CD4-positive, alpha-beta T cell (primary cell): ENCODE measurements around the gene PUM2. TPM values are rescaled to one million over a fixed set of nuclear protein-coding genes. Genes with fewer than 3 reads are reported as not detected.
A peak's percentile ranks its signal among the peaks of the same experiment; 100 is the strongest.

Source experiments
- ATAC-seq: fragments of 200-7000 bp; cut with Tn5 transposase; one replicate; pipeline ENCODE4 v1.10.0; 2022; ENCODE audit warnings: mild to moderate bottlenecking; ENCODE audit not compliant: poor library complexity
- CTCF ChIA-PET: fragments of 350-600 bp; sonication (Branson Sonifier 250); formaldehyde crosslinking; loops from one replicate; lab custom pipeline; 2021; ENCODE audit warnings: antibody characterized with exemption, inconsistent platforms; lab: Charles Lee
- POLR2A ChIA-PET: fragments of 350-600 bp; sonication (Branson Sonifier 250); formaldehyde crosslinking; loops from one replicate; lab custom pipeline; 2021; ENCODE audit warnings: antibody characterized with exemption, inconsistent platforms; lab: Charles Lee
- DNase-seq, 14 experiments: peaks; one replicate each; pipeline ENCODE4 v3.0.0-alpha.2; 2013 to 2020; ENCODE audit warnings: mixed read lengths in 2 of 14
- H3K27ac ChIP-seq, 2 donors: one replicate each; pipeline versions ENCODE4 v1.5.1 to v1.7.0; 2013; ENCODE audit warnings: low read length in 2 of 2, low read depth in 1 of 2, mild to moderate bottlenecking in 1 of 2
- H3K27me3 ChIP-seq, 2 experiments: 1 replicate in 1 of 2; 2 replicates in 1 of 2; pipeline versions ENCODE4 v1.6.1 to v1.7.0; 2013; ENCODE audit warnings: low read length in 2 of 2, control low read depth in 1 of 2, mild to moderate bottlenecking in 1 of 2, moderate library complexity in 1 of 2; ENCODE audit not compliant: insufficient read depth in 2 of 2, control insufficient read depth in 1 of 2
- H3K36me3 ChIP-seq: one replicate; pipeline ENCODE4 v1.6.1; 2013; ENCODE audit warnings: low read length, control low read depth; ENCODE audit not compliant: insufficient read depth
- H3K4me1 ChIP-seq: one replicate; pipeline ENCODE4 v1.6.1; 2013; ENCODE audit warnings: low read length, control low read depth; ENCODE audit not compliant: insufficient read depth
- H3K4me3 ChIP-seq: one replicate; pipeline ENCODE4 v1.5.1; 2013; ENCODE audit warnings: mild to moderate bottlenecking, low read length, moderate library complexity
- H3K9me3 ChIP-seq, 2 experiments: 1 replicate in 1 of 2; 2 replicates in 1 of 2; pipeline versions ENCODE4 v1.6.1 to v1.7.0; 2013; ENCODE audit warnings: low read length in 2 of 2, mild to moderate bottlenecking in 2 of 2, control low read depth in 1 of 2, moderate library complexity in 1 of 2; ENCODE audit not compliant: control insufficient read depth in 1 of 2, insufficient read depth in 1 of 2
- H3K27ac Mint-ChIP-seq: one replicate; pipeline ENCODE4 v1.8.0; 2020; ENCODE audit warnings: mixed read lengths
- H3K27me3 Mint-ChIP-seq: one replicate; pipeline ENCODE4 v1.8.0; 2021; ENCODE audit warnings: mixed read lengths
- H3K36me3 Mint-ChIP-seq: one replicate; pipeline ENCODE4 v1.8.0; 2021; ENCODE audit warnings: low read depth, mixed read lengths
- H3K4me1 Mint-ChIP-seq: one replicate; pipeline ENCODE4 v1.8.0; 2021; ENCODE audit warnings: low read depth, mixed read lengths
- H3K4me3 Mint-ChIP-seq: one replicate; pipeline ENCODE4 v1.8.0; 2020; ENCODE audit warnings: mild to moderate bottlenecking, mixed read lengths
- H3K9me3 Mint-ChIP-seq: one replicate; pipeline ENCODE4 v1.8.0; 2020; ENCODE audit warnings: mixed read lengths
- intact Hi-C, 2 experiments: fragments of 100-400 bp; cut with DNase I in 1 of 2; cut with micrococcal nuclease in 1 of 2; formaldehyde crosslinking; loops; one replicate each; pipeline versions ENCODE4 v1.15.1 to v1.9.0; 2023 to 2025; cut with DNase I, micrococcal nuclease
- total RNA-seq, 174 experiments: library from RNA in 2 of 174; stranded (reverse) in 2 of 174; gene quantifications; one replicate each; pipeline ENCODE4 v1.2.3 and lab custom pipeline; 2021 to 2026
- TF ChIP-seq, protein P1 (sequence below): fragments of 200-600 bp; IDR thresholded peaks from one replicate; pipeline ENCODE4 v1.8.0; 2022; ENCODE audit warnings: antibody characterized with exemption, mild to moderate bottlenecking

Gene PUM2
- total RNA-seq, 2 experiments from 2014 or later = 94.9 to 95.4 TPM

DNA sequence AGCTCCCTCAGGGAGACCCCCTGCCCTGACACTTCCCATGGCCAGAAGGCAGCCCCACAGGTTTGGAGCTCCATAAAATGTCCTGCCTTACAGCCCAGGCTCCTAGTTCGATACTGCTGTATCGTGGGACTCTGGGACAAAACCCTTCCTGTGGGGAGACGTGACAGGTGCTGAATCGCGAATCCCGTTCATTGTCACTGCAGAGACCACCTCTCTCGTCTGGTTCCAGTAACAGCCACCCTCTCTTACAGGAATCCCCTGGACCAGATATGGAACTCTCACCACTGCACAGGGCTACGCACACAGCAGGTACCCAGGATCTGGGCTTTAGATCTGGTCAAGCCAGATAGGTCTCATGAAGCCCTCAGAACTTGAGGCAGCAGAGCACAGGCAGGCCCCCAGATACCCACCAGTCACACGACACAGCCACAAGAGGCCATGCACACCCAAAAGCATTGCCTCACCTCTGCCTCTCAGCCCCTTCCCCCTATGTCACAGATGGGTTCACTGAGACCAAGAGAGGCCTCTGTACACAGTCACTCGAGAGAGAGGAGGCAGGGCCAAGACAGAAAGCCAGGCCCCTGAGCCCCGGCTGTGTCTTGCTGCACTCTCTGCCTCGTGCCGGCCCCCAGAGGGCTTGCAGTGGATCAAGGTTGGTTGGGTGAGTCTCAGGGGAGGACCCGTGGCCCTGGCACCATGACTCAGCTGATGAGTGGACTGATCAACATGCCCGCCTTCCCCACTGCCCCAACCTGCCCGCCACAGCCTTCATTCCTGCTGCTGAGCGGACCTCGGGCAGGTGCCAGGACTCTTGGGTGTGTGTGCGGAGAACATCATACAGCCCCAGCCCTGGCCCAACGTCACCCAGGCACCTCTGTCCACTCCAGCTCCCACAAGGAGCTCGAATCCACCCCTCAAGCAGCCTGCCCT, 133.3 kb downstream of the PUM2 start:
- no peak overlapping the region for H3K4me3 ChIP-seq
- H3K4me1 ChIP-seq = no peaks in the 10 kb centered on the region
- no peak for DNase-seq
- Mint-ChIP-seq H3K4me1 (no peaks in the 10 kb centered on the region), H3K36me3 (no peaks in the 10 kb centered on the region), H3K9me3 (no peaks in the 10 kb centered on the region), H3K27me3 (peaks cover 25% of the 10 kb centered on the region), H3K27ac (no peak overlapping the region), H3K4me3 (no peak overlapping the region)
- ATAC-seq = no peak
- H3K9me3 ChIP-seq = peaks cover 0 to 3% of the 10 kb centered on the region in 2 experiments
- TF ChIP-seq, protein P1, sequence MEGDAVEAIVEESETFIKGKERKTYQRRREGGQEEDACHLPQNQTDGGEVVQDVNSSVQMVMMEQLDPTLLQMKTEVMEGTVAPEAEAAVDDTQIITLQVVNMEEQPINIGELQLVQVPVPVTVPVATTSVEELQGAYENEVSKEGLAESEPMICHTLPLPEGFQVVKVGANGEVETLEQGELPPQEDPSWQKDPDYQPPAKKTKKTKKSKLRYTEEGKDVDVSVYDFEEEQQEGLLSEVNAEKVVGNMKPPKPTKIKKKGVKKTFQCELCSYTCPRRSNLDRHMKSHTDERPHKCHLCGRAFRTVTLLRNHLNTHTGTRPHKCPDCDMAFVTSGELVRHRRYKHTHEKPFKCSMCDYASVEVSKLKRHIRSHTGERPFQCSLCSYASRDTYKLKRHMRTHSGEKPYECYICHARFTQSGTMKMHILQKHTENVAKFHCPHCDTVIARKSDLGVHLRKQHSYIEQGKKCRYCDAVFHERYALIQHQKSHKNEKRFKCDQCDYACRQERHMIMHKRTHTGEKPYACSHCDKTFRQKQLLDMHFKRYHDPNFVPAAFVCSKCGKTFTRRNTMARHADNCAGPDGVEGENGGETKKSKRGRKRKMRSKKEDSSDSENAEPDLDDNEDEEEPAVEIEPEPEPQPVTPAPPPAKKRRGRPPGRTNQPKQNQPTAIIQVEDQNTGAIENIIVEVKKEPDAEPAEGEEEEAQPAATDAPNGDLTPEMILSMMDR = no peak
- intact Hi-C loops = no loop called here
- CTCF ChIA-PET = no interaction called here
- POLR2A ChIA-PET = no interaction called here
- H3K36me3 ChIP-seq = no peaks in the 10 kb centered on the region
- peaks cover 5 to 10% of the 10 kb centered on the region in 2 experiments for H3K27me3 ChIP-seq
- H3K27ac ChIP-seq = no peak overlapping the region

DNA sequence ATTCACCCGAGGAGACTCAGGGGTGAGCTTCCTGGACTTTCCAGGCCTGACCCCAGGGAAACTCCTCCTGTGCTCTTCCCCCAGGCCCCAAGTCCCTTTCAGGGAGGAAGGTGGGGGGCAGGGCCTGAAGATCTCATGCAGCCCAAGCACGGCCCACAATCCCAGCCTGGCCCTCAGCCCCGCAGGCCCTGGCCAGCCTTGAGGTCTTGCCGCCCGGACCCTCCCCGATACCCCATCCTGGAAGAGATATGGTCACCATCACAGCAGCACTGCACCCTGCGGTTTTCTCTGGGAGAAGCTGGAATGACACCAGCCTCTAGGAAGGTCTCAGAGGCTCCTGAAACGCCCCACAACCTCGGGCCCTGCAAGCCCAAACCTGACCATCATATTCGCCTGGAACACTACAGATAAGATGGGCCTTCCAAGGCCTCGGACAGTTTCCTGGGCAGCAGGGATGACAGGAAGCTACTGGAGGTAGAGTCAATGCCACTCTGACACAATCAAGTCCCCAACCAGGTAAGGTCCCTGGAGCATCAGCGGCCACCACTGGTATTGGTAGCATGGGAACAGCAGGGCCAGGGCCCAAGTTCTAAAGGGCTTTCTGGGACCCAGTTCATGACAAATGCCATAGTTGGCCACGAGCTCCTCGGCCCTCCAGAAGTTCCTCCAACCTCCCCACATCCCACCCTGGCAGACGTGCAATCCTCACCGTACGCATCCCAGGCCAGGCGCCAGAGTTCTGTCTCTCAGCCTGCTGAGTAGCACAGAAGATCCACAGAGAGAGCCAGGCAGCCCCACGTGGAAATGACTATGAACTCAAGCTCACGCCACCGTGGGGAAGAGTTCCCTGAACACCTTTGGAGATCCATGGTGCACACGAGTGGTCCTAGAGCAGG, 134.3 kb downstream of the PUM2 start:
- Mint-ChIP-seq H3K27me3 (peaks cover 16% of the 10 kb centered on the region), H3K36me3 (no peaks in the 10 kb centered on the region), H3K27ac (no peak overlapping the region), H3K9me3 (no peaks in the 10 kb centered on the region), H3K4me3 (no peak overlapping the region), H3K4me1 (no peaks in the 10 kb centered on the region)
- ATAC-seq (no peak), DNase-seq (no peak)
- TF ChIP-seq, protein P1 = no peak
- Histone ChIP-seq H3K27ac (no peak overlapping the region), H3K27me3 (peaks cover 5% of the 10 kb centered on the region in 2 experiments), H3K36me3 (no peaks in the 10 kb centered on the region), H3K4me1 (no peaks in the 10 kb centered on the region), H3K9me3 (peaks cover 0 to 3% of the 10 kb centered on the region in 2 experiments), H3K4me3 (no peak overlapping the region)
- POLR2A ChIA-PET = no interaction called here
- CTCF ChIA-PET = no interaction called here
- intact Hi-C loops = no loop called here

GRCh38 chr2:20215183-20216040, 135.2 kb downstream of the PUM2 start:
- intact Hi-C loops = no loop called here
- H3K9me3 ChIP-seq = peaks cover 0 to 3% of the 10 kb centered on the region in 2 experiments

More at GRCh38 chr2:20215183-20216040, 135.2 kb downstream of the PUM2 start:
- no peaks in the 10 kb centered on the region for H3K4me1 Mint-ChIP-seq
- POLR2A ChIA-PET = no interaction called here
- no peaks in the 10 kb centered on the region for H3K36me3 ChIP-seq
- TF ChIP-seq, protein P1 = no peak
- CTCF ChIA-PET = no interaction called here
- H3K9me3 Mint-ChIP-seq = no peaks in the 10 kb centered on the region
- peaks cover 6% of the 10 kb centered on the region for H3K27me3 Mint-ChIP-seq
- H3K27me3 ChIP-seq = peaks cover 0 to 5% of the 10 kb centered on the region in 2 experiments
- no peaks in the 10 kb centered on the region for H3K4me1 ChIP-seq
- no peak overlapping the region for H3K27ac Mint-ChIP-seq
- no peak overlapping the region for H3K4me3 Mint-ChIP-seq
- H3K4me3 ChIP-seq = no peak overlapping the region
- peak in 1 of 14 experiments; percentile 28 for DNase-seq
- ATAC-seq = no peak
- H3K27ac ChIP-seq = no peak overlapping the region
- H3K36me3 Mint-ChIP-seq = no peaks in the 10 kb centered on the region
